ENCODE measurements around the gene EAF1.
A peak's percentile ranks its signal among the peaks of the same experiment; 100 is the strongest.
"Not testable (repeated sequence)": the region's sequence is repeated elsewhere in the genome, so short reads cannot be mapped to it uniquely, and the experiment has no call there.

Gene EAF1

GRCh38 chr3:15427182-15427880 is at the start of gene EAF1, which contains the start of gene METTL6:
Gene EAF1 (plus strand): TSS chr3:15427598. CDS start chr3:15427780, 182 bp downstream.
Gene METTL6 (minus strand): TSS chr3:15427544. CDS start chr3:15426511, 1,033 bp downstream.
- peak; percentile 90 for DNase-seq (ENCODE audit: low spot score)

- peak; percentile 94 for DNase-seq (ENCODE audit: low spot score)
These were observed 49.2 kb upstream of the EAF1 start for GRCh38 chr3:15377961-15378791.

GRCh38 chr3:15380980-15381890 is 46.2 kb upstream of the EAF1 start:
- DNase-seq (ENCODE audit: low spot score), result no peak

- DNase-seq (ENCODE audit: low spot score), result no peak
These were observed 44.9 kb upstream of the EAF1 start for GRCh38 chr3:15382405-15382923.

- no peak for DNase-seq (ENCODE audit: low spot score)
These were observed 42.7 kb upstream of the EAF1 start for GRCh38 chr3:15384510-15385237.

- not testable (repeated sequence) for DNase-seq (ENCODE audit: low spot score)
These were observed 42.1 kb upstream of the EAF1 start for GRCh38 chr3:15385238-15385695.

- DNase-seq (ENCODE audit: low spot score), result no peak
These were observed 41.3 kb upstream of the EAF1 start for GRCh38 chr3:15385901-15386653.

GRCh38 chr3:15386654-15386955 is 40.8 kb upstream of the EAF1 start:
- not testable (repeated sequence) for DNase-seq (ENCODE audit: low spot score)

- no peak for DNase-seq (ENCODE audit: low spot score)
These were observed 40.2 kb upstream of the EAF1 start for GRCh38 chr3:15387171-15387581.

- no peak for DNase-seq (ENCODE audit: low spot score)
These were observed 39.7 kb upstream of the EAF1 start for GRCh38 chr3:15387735-15388134.

- not testable (repeated sequence) for DNase-seq (ENCODE audit: low spot score)
These were observed 39.1 kb upstream of the EAF1 start for GRCh38 chr3:15388335-15388734.

- no peak for DNase-seq (ENCODE audit: low spot score)
These were observed 36.9 kb upstream of the EAF1 start for GRCh38 chr3:15390460-15390859.

GRCh38 chr3:15391007-15391406 is 36.4 kb upstream of the EAF1 start:
- no peak for DNase-seq (ENCODE audit: low spot score)

GRCh38 chr3:15393252-15393651 is 34.1 kb upstream of the EAF1 start:
- DNase-seq (ENCODE audit: low spot score), result not testable (repeated sequence)

- not testable (repeated sequence) for DNase-seq (ENCODE audit: low spot score)
These were observed 28.7 kb upstream of the EAF1 start for GRCh38 chr3:15398731-15399133.

- DNase-seq (ENCODE audit: low spot score), result no peak
These were observed 27.4 kb upstream of the EAF1 start for GRCh38 chr3:15399970-15400369.

- DNase-seq (ENCODE audit: low spot score), result no peak
These were observed 25.5 kb upstream of the EAF1 start for GRCh38 chr3:15401936-15402335.

GRCh38 chr3:15403495-15403894 is 23.9 kb upstream of the EAF1 start:
- DNase-seq (ENCODE audit: low spot score), result no peak

GRCh38 chr3:15403965-15404364 is 23.4 kb upstream of the EAF1 start:
- DNase-seq (ENCODE audit: low spot score), result no peak

- DNase-seq (ENCODE audit: low spot score), result no peak
These were observed 22.6 kb upstream of the EAF1 start for GRCh38 chr3:15404767-15405166.

Measured in cerebellar cortex (tissue), 1 donor.